CD14-positive monocyte (primary cell): ENCODE data around the gene LRTM2. TPM values are rescaled to one million over a fixed set of nuclear protein-coding genes. Genes with fewer than 3 reads are reported as not detected.

Experiments used
- DNase-seq, 3 donors: peaks; one replicate each; pipeline ENCODE4 v3.0.0-alpha.2; 2011 to 2022
- H2AFZ ChIP-seq: 2 replicates; pipeline ENCODE4 v1.6.0; 2012; ENCODE audit warnings: mild to moderate bottlenecking, low read depth, low read length, inconsistent platforms; ENCODE audit not compliant: insufficient read depth, poor library complexity, severe bottlenecking
- H3K27ac ChIP-seq, 2 donors: 1 replicate in 1 of 2; 2 replicates in 1 of 2; pipeline ENCODE4 v1.5.1; 2012 to 2013; ENCODE audit warnings: low read length in 2 of 2, control low read depth in 1 of 2, inconsistent platforms in 1 of 2, low read depth in 1 of 2, mild to moderate bottlenecking in 1 of 2
- H3K27me3 ChIP-seq, 2 donors: one replicate each; pipeline versions ENCODE4 v1.6.0 to v1.6.1; 2011 to 2013; ENCODE audit warnings: low read length in 2 of 2; ENCODE audit not compliant: control insufficient read depth in 2 of 2, insufficient read depth in 2 of 2
- H3K36me3 ChIP-seq, 2 donors: replicated peaks in 1 of 2; 1 replicate in 1 of 2; 2 replicates in 1 of 2; pipeline versions ENCODE4 v1.5.1 to v1.6.1; 2012 to 2013; ENCODE audit warnings: low read length in 2 of 2, control low read depth in 1 of 2, inconsistent platforms in 1 of 2, mild to moderate bottlenecking in 1 of 2; ENCODE audit not compliant: insufficient read depth in 2 of 2, control insufficient read depth in 1 of 2
- H3K4me1 ChIP-seq, 2 donors: 1 replicate in 1 of 2; 2 replicates in 1 of 2; pipeline versions ENCODE4 v1.5.1 to v1.6.1; 2012 to 2013; ENCODE audit warnings: low read length in 2 of 2, control low read depth in 1 of 2, inconsistent platforms in 1 of 2, mild to moderate bottlenecking in 1 of 2, moderate library complexity in 1 of 2; ENCODE audit not compliant: insufficient read depth in 2 of 2, control insufficient read depth in 1 of 2
- H3K4me2 ChIP-seq: replicated peaks from 2 replicates; pipeline ENCODE3; 2012; ENCODE audit warnings: low read length, moderate library complexity, mild to moderate bottlenecking; ENCODE audit not compliant: poor library complexity, severe bottlenecking; ENCODE audit errors: extremely low read depth
- H3K4me3 ChIP-seq, 3 experiments: fragments of 200-600 bp in 1 of 3; sonication (generic) in 1 of 3; replicated peaks in 1 of 3; 1 replicate in 2 of 3; 2 replicates in 1 of 3; pipeline ENCODE4 v1.5.1; 2011 to 2013; ENCODE audit warnings: low read length in 3 of 3, mild to moderate bottlenecking in 3 of 3, control low read depth in 2 of 3, low read depth in 2 of 3, inconsistent platforms in 1 of 3, moderate library complexity in 1 of 3
- H3K79me2 ChIP-seq: 2 replicates; pipeline ENCODE4 v1.6.0; 2012; ENCODE audit warnings: mild to moderate bottlenecking, control low read depth, inconsistent platforms, low read length, moderate library complexity; ENCODE audit not compliant: insufficient read depth
- H3K9ac ChIP-seq: 2 replicates; pipeline ENCODE4 v1.6.0; 2017; ENCODE audit warnings: low read length, mild to moderate bottlenecking; ENCODE audit not compliant: insufficient read depth, poor library complexity, severe bottlenecking
- H3K9me3 ChIP-seq, 2 donors: replicated peaks in 1 of 2; 1 replicate in 1 of 2; 2 replicates in 1 of 2; pipeline versions ENCODE4 v1.5.1 to v1.6.1; 2012 to 2013; ENCODE audit warnings: low read length in 2 of 2, control low read depth in 1 of 2; ENCODE audit not compliant: control insufficient read depth in 1 of 2, insufficient read depth in 1 of 2
- H4K20me1 ChIP-seq: 2 replicates; pipeline ENCODE4 v1.6.0; 2012; ENCODE audit warnings: mild to moderate bottlenecking, low read length, control low read depth, moderate library complexity; ENCODE audit not compliant: insufficient read depth
- H3K27ac Mint-ChIP-seq, 7 donors: one replicate each; pipeline ENCODE4 v1.8.0; 2020; ENCODE audit warnings: mild to moderate bottlenecking in 7 of 7, mixed read lengths in 7 of 7, moderate library complexity in 6 of 7, inconsistent platforms in 2 of 7
- H3K27me3 Mint-ChIP-seq, 3 donors: one replicate each; pipeline ENCODE4 v1.8.0; 2021 to 2022; ENCODE audit warnings: low read depth in 3 of 3, mild to moderate bottlenecking in 3 of 3, mixed read lengths in 3 of 3, moderate library complexity in 3 of 3, inconsistent platforms in 1 of 3
- H3K36me3 Mint-ChIP-seq, 2 donors: one replicate each; pipeline ENCODE4 v1.8.0; 2020; ENCODE audit warnings: mixed read lengths in 2 of 2, inconsistent platforms in 1 of 2, mild to moderate bottlenecking in 1 of 2
- H3K4me1 Mint-ChIP-seq: one replicate; pipeline ENCODE4 v1.8.0; 2020; ENCODE audit warnings: mild to moderate bottlenecking, mixed read lengths
- H3K4me3 Mint-ChIP-seq, 2 donors: one replicate each; pipeline ENCODE4 v1.8.0; 2020; ENCODE audit warnings: mild to moderate bottlenecking in 2 of 2, mixed read lengths in 2 of 2, moderate library complexity in 1 of 2
- H3K9me3 Mint-ChIP-seq, 7 donors: one replicate each; pipeline ENCODE4 v1.8.0; 2020 to 2022; ENCODE audit warnings: mixed read lengths in 7 of 7, mild to moderate bottlenecking in 6 of 7, moderate library complexity in 6 of 7, inconsistent platforms in 2 of 7
- CTCF ChIP-seq: fragments of 200-600 bp; IDR thresholded peaks from one replicate; pipeline ENCODE4 v1.8.0; 2022; ENCODE audit warnings: antibody characterized with exemption, mild to moderate bottlenecking
- WGBS: methylation state at CpG from one replicate; pipeline ENCODE4 v1.1.5; 2013; ENCODE audit warnings: missing lambda C conversion rate; ENCODE audit not compliant: insufficient coverage; 5-methylcytosine and 5-hydroxymethylcytosine counted together
- intact Hi-C, 2 donors: fragments of 100-400 bp; cut with micrococcal nuclease; formaldehyde crosslinking; loops; one replicate each; pipeline versions ENCODE4 v1.15.0 to v1.15.1; 2023
- polyA plus RNA-seq, 3 donors: library from polyadenylated mRNA; depleted of rRNA in 1 of 3; unstranded in 2 of 3; stranded (reverse) in 1 of 3; fragments of 300-500 nt in 2 of 3; fragments of >200 nt in 1 of 3; fragmentation: Illumina TruSeq in 2 of 3; gene quantifications; 1 replicate in 2 of 3; 2 replicates in 1 of 3; pipeline ENCODE4 v1.2.3, GENCODE V29; 2012 to 2021

The LRTM2 gene
- polyA plus RNA-seq, 3 donors: not detected

GRCh38 chr12:1857086-1857485, 36.7 kb downstream of the LRTM2 start:
- Histone ChIP-seq H3K4me1 (no peaks in the 10 kb centered on the region), H3K4me2 (no peak overlapping the region), H4K20me1 (no peaks in the 10 kb centered on the region), H3K36me3 (no peaks in the 10 kb centered on the region), H3K4me3 (no peak overlapping the region), H3K27me3 (no peaks in the 10 kb centered on the region), H3K9me3 (peaks cover 13 to 29% of the 10 kb centered on the region in 2 donors), H2AFZ (no peak overlapping the region), H3K79me2 (no peaks in the 10 kb centered on the region), H3K9ac (no peak overlapping the region), H3K27ac (no peak overlapping the region)
- DNase-seq: no peak
- Mint-ChIP-seq H3K36me3 (no peaks in the 10 kb centered on the region), H3K4me1 (peaks cover 2% of the 10 kb centered on the region), H3K9me3 (peaks cover 18 to 33% (median 27%) of the 10 kb centered on the region in 7 donors), H3K27me3 (peaks cover 0 to 7% (median 1%) of the 10 kb centered on the region in 3 donors), H3K27ac (no peak overlapping the region), H3K4me3 (no peak overlapping the region)
- no peak for TF ChIP-seq CTCF
- intact Hi-C loops: no loop called here
- 86% methylated on average over 2 of the region's 2 CpGs for WGBS

GRCh38 chr12:1857821-1858220, 37.5 kb downstream of the LRTM2 start:
- no peak for TF ChIP-seq CTCF
- H3K79me2 ChIP-seq: no peaks in the 10 kb centered on the region

More at GRCh38 chr12:1857821-1858220, 37.5 kb downstream of the LRTM2 start:
- Histone ChIP-seq H4K20me1 (no peaks in the 10 kb centered on the region), H3K27me3 (no peaks in the 10 kb centered on the region), H3K4me1 (no peaks in the 10 kb centered on the region), H3K4me3 (no peak overlapping the region), H3K9me3 (peaks cover 13 to 29% of the 10 kb centered on the region in 2 donors), H2AFZ (no peak overlapping the region), H3K27ac (no peak overlapping the region), H3K9ac (no peak overlapping the region), H3K36me3 (no peaks in the 10 kb centered on the region), H3K4me2 (no peak overlapping the region)
- DNase-seq: no peak
- intact Hi-C loops: no loop called here
- 100% methylated on average over 7 of the region's 7 CpGs for WGBS
- H3K4me1 Mint-ChIP-seq: peaks cover 2% of the 10 kb centered on the region
- peaks cover 18 to 33% (median 27%) of the 10 kb centered on the region in 7 donors for H3K9me3 Mint-ChIP-seq
- no peaks in the 10 kb centered on the region for H3K36me3 Mint-ChIP-seq
- no peak overlapping the region for H3K27ac Mint-ChIP-seq
- no peak overlapping the region for H3K4me3 Mint-ChIP-seq
- peaks cover 1 to 7% (median 3%) of the 10 kb centered on the region in 3 donors for H3K27me3 Mint-ChIP-seq
